Endodermal cell (in vitro differentiated cells): Measurements from ENCODE around the gene FYN. TPM values are rescaled to one million over a fixed set of nuclear protein-coding genes. Genes with fewer than 3 reads are reported as not detected.
"Not testable (repeated sequence)": the region's sequence is repeated elsewhere in the genome, so short reads cannot be mapped to it uniquely, and the experiment has no call there.

ENCODE experiments used
- DNase-seq: peaks from one replicate; pipeline ENCODE4 v3.0.0-alpha.2; 2017
- H3K27ac ChIP-seq: 2 replicates; pipeline ENCODE4 v1.5.1; 2013; ENCODE audit warnings: mild to moderate bottlenecking, low read depth, low read length, moderate library complexity
- H3K27me3 ChIP-seq: 2 replicates; pipeline ENCODE4 v1.6.1; 2013; ENCODE audit warnings: mild to moderate bottlenecking, low read length, moderate library complexity; ENCODE audit not compliant: insufficient read depth, control insufficient read depth, poor library complexity, severe bottlenecking
- H3K36me3 ChIP-seq: 2 replicates; pipeline ENCODE4 v1.7.0; 2013; ENCODE audit warnings: mild to moderate bottlenecking, low read length, moderate library complexity; ENCODE audit not compliant: control insufficient read depth, insufficient read depth
- H3K4me1 ChIP-seq: one replicate; pipeline ENCODE4 v1.7.0; 2013; ENCODE audit warnings: low read length; ENCODE audit not compliant: control insufficient read depth, insufficient read depth
- H3K4me3 ChIP-seq: 2 replicates; pipeline ENCODE4 v1.5.1; 2013; ENCODE audit warnings: mild to moderate bottlenecking, low read length, moderate library complexity
- H3K9ac ChIP-seq: 2 replicates; pipeline ENCODE4 v1.6.1; 2013; ENCODE audit warnings: mild to moderate bottlenecking, low read length, moderate library complexity; ENCODE audit not compliant: poor library complexity, severe bottlenecking; ENCODE audit errors: extremely low read depth
- H3K9me3 ChIP-seq: 2 replicates; pipeline ENCODE4 v1.6.1; 2013; ENCODE audit warnings: mild to moderate bottlenecking, low read length, moderate library complexity; ENCODE audit not compliant: control insufficient read depth
- H3K27ac Mint-ChIP-seq: 2 replicates; pipeline ENCODE4 v1.8.0; 2020; ENCODE audit warnings: mixed read lengths
- H3K27me3 Mint-ChIP-seq: 2 replicates; pipeline ENCODE4 v1.8.0; 2021; ENCODE audit warnings: mild to moderate bottlenecking, mixed read lengths; ENCODE audit not compliant: insufficient read depth
- H3K36me3 Mint-ChIP-seq: 2 replicates; pipeline ENCODE4 v1.8.0; 2020; ENCODE audit warnings: low read depth, mixed read lengths
- H3K4me1 Mint-ChIP-seq: 2 replicates; pipeline ENCODE4 v1.8.0; 2020; ENCODE audit warnings: mixed read lengths
- H3K4me3 Mint-ChIP-seq: 2 replicates; pipeline ENCODE4 v1.8.0; 2020; ENCODE audit warnings: mild to moderate bottlenecking, moderate library complexity, mixed read lengths
- H3K9me3 Mint-ChIP-seq: 2 replicates; pipeline ENCODE4 v1.8.0; 2020; ENCODE audit warnings: mild to moderate bottlenecking, mixed read lengths
- WGBS, 2 experiments: methylation state at CpG; one replicate each; pipeline versions ENCODE4 v1.1.5 to v1.1.7; 2013; ENCODE audit warnings: missing lambda C conversion rate in 2 of 2, mixed read lengths in 1 of 2; ENCODE audit not compliant: insufficient coverage in 1 of 2, insufficient read length in 1 of 2; 5-methylcytosine and 5-hydroxymethylcytosine counted together
- total RNA-seq, 2 donors: library from RNA; stranded (reverse); fragmentation: NEBNext Ultra II Directional in 1 of 2; extraction: Animal tissue kit (Norgen Biotek cat#: 25700) in 1 of 2; gene quantifications; 2 replicates in 1 of 2; 3 replicates in 1 of 2; pipeline ENCODE4 v1.2.1, GENCODE V29; 2021
- TF ChIP-seq, protein P1 (sequence below): fragments of 200-600 bp; sonication (generic); conservative IDR thresholded peaks from 2 replicates; pipeline ENCODE4 v1.5.0; 2021; ENCODE audit warnings: antibody characterized with exemption, mild to moderate bottlenecking

The FYN gene
- total RNA-seq, 2 donors from 2014 or later: 70.0 to 96.4 TPM

DNA sequence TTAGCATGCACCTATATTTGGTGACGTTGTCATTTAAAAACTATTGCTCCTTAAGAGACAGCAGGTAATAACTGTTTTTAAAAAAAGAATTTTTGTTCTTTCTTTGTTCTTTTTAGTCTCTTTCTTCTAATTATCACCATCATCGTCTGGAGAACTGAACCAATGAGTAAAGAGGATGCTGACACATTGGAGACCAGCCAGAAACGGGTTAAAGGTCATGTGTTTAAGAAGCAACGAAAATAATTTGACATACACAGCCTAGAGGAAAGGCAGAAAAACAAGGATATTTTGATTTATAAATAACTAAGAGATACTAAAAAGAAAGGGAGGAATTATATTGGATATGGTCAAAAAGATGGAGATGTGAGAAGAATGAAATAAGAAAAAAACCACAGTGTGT is 19.2 kb upstream of the FYN start:
- Histone ChIP-seq H3K27me3 (peaks cover 85% of the 10 kb centered on the region), H3K4me1 (peaks cover 4% of the 10 kb centered on the region), H3K36me3 (no peaks in the 10 kb centered on the region), H3K27ac (no peak overlapping the region), H3K9me3 (no peaks in the 10 kb centered on the region), H3K4me3 (no peak overlapping the region), H3K9ac (no peak overlapping the region)
- H3K4me1 Mint-ChIP-seq: peaks cover 13% of the 10 kb centered on the region
- TF ChIP-seq, protein P1, sequence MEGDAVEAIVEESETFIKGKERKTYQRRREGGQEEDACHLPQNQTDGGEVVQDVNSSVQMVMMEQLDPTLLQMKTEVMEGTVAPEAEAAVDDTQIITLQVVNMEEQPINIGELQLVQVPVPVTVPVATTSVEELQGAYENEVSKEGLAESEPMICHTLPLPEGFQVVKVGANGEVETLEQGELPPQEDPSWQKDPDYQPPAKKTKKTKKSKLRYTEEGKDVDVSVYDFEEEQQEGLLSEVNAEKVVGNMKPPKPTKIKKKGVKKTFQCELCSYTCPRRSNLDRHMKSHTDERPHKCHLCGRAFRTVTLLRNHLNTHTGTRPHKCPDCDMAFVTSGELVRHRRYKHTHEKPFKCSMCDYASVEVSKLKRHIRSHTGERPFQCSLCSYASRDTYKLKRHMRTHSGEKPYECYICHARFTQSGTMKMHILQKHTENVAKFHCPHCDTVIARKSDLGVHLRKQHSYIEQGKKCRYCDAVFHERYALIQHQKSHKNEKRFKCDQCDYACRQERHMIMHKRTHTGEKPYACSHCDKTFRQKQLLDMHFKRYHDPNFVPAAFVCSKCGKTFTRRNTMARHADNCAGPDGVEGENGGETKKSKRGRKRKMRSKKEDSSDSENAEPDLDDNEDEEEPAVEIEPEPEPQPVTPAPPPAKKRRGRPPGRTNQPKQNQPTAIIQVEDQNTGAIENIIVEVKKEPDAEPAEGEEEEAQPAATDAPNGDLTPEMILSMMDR: no peak
- H3K27ac Mint-ChIP-seq: no peak overlapping the region
- no peak for DNase-seq
- H3K36me3 Mint-ChIP-seq: no peaks in the 10 kb centered on the region
- peaks cover 73% of the 10 kb centered on the region for H3K27me3 Mint-ChIP-seq
- WGBS, 2 experiments: 84% methylated on average over 4 of the region's 4 CpGs; no CpG with 5 or more reads in 1 of the 2 experiments
- no peaks in the 10 kb centered on the region for H3K9me3 Mint-ChIP-seq
- no peak overlapping the region for H3K4me3 Mint-ChIP-seq

DNA sequence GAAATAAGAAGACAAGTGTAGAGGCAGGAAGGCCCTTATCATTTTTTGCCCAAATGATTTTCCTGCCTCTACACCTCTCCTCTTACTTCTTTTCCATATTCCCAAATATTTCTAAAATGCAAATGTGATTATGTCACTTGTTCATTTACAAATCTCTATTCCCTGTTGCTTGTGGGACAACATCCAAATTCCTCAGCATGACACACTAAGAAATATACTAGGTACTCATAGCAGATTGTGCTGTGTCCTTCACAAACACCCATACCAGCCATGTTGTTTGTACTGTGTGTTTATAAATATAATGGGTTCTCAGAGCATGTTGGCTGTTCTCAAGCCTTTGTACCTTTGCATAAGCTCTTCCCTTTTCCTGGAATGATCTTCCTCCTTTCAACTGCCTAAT is 17.7 kb upstream of the FYN start:
- Mint-ChIP-seq H3K27me3 (peaks cover 70% of the 10 kb centered on the region), H3K4me1 (peaks cover 13% of the 10 kb centered on the region), H3K27ac (no peak overlapping the region), H3K4me3 (no peak overlapping the region), H3K36me3 (no peaks in the 10 kb centered on the region), H3K9me3 (no peaks in the 10 kb centered on the region)
- DNase-seq: no peak
- peaks cover 3% of the 10 kb centered on the region for H3K9me3 ChIP-seq
- H3K27me3 ChIP-seq: peaks cover 72% of the 10 kb centered on the region
- no peak overlapping the region for H3K4me3 ChIP-seq
- no peak overlapping the region for H3K27ac ChIP-seq
- no peaks in the 10 kb centered on the region for H3K36me3 ChIP-seq
- H3K9ac ChIP-seq: no peak overlapping the region
- peaks cover 4% of the 10 kb centered on the region for H3K4me1 ChIP-seq
- TF ChIP-seq, protein P1: no peak

DNA sequence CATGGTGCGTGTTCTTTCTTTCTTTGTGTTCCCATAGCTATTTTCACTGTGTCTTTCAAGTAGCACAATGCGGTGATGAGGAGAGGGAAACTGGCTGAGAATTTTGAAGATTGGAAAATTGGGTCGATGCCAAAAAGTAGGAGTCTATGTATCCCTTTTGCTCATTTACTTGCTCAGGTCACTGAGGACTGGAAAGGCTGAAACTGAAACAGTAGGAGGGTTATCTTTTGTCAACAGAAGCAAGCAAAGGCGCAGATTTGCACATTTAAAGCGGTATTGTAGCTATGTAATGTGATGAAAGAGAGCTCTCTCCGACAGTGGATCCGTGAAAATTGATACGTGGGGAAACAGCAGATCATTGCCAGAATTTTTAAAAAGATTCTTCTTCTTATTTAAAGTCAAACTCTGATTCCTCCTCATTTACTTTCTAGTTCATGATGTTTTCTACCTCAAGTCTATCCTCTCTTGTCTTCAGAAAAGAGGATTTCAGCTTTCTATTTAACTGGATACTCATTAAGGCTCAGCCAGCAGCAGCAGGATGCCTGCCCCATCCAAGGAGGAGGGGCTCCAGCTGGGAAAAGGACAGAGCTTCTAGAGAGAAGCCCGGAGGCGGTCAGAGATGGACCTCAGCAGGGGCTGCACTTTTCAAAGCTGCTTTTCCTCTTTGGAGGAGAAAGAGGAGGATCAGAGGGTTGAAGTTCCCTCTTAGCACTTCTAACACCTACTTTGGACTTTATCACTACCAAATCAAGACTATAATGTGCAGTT is 15.9 kb upstream of the FYN start:
- H3K27me3 ChIP-seq: peaks cover 54% of the 10 kb centered on the region
- H3K9me3 ChIP-seq: peaks cover 3% of the 10 kb centered on the region
- no peaks in the 10 kb centered on the region for H3K36me3 ChIP-seq
- no peak overlapping the region for H3K27ac Mint-ChIP-seq
- peaks cover 13% of the 10 kb centered on the region for H3K4me1 Mint-ChIP-seq
- 3% methylated on average over 6 to 10 of the region's 10 CpGs for WGBS, 2 experiments
- no peak overlapping the region for H3K9ac ChIP-seq
- peak overlapping the region; percentile 65 for H3K4me3 ChIP-seq
- TF ChIP-seq, protein P1: no peak
- peak; percentile 88 for DNase-seq
- peaks cover 4% of the 10 kb centered on the region for H3K4me1 ChIP-seq
- peak overlapping the region; percentile 79 for H3K27ac ChIP-seq
- H3K9me3 Mint-ChIP-seq: no peaks in the 10 kb centered on the region
- peak overlapping the region; percentile 30 for H3K4me3 Mint-ChIP-seq
- H3K36me3 Mint-ChIP-seq: no peaks in the 10 kb centered on the region
- peaks cover 57% of the 10 kb centered on the region for H3K27me3 Mint-ChIP-seq

DNA sequence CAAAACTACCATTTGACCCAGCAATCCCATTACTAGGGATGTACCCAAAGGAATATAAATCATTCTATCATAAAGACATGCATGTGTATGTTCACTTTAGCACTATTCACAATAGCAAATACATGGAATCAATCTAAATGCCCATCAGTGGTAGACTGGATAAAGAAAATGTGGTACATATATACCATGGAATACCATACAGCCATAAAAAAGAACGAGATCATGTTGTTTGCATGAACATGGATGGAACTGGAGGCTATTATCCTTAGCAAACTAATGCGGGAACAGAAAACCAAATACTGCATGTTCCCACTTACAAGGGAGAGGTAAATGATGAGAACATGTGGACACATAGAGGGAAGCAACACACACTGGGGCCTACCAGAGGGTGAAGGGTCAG is 13.5 kb upstream of the FYN start:
- not testable (repeated sequence) for H3K4me3 ChIP-seq, H3K9me3 ChIP-seq, H3K4me1 ChIP-seq, H3K4me3 Mint-ChIP-seq, H3K36me3 ChIP-seq, H3K27ac ChIP-seq, H3K9ac ChIP-seq, DNase-seq, H3K27ac Mint-ChIP-seq, H3K36me3 Mint-ChIP-seq, H3K9me3 Mint-ChIP-seq
- H3K27me3 Mint-ChIP-seq: peaks cover 37% of the 10 kb centered on the region
- peaks cover 13% of the 10 kb centered on the region for H3K4me1 Mint-ChIP-seq
- peaks cover 32% of the 10 kb centered on the region for H3K27me3 ChIP-seq
- WGBS, 2 experiments: 92 to 94% methylated on average over 2 of the region's 2 CpGs
